NCI-H510A (cell line): ENCODE measurements around the gene KIAA1671.
"Not testable (repeated sequence)": the region's sequence is repeated elsewhere in the genome, so short reads cannot be mapped to it uniquely, and the experiment has no call there.

Source experiments
- DNase-seq: peaks from one replicate; lab custom pipeline; 2025; lab: John Stamatoyannopoulos, UW

KIAA1671 gene

DNA sequence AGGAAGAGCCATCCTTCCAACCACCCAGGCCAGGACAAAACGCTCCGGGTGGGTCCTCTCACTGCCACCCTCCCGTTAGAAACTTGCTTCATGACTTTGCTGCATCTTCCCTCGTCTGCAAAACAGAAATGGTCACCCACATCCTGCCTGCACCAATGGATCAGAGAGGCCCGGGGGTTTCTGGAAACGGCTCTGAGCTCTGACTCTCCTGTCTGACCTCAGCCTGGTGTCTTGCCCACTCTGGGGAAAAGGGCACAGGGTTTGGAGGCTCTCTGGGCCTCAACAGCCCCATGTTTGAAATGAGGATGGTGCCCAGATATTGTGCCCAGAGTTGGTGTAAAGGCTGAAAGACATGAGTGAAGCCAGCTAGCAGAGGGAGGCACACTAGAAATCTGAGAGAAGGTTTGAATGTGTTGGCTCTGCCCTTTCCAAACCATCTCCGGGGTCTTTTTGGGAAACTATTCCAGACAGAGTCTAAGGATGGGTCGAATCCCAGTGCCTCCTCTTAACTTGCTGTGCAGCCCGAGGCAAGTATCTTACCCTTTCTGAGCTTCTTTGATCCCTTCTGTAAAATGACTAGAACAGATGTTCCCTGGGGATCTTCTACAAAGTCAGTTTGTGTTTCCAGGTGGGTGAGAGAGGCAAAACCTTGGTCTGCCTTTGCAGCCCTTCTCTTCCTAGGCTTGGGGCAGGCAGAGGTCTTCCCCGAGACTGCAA is 249.2 kb downstream of the KIAA1671 start:
- no peak for DNase-seq

DNA sequence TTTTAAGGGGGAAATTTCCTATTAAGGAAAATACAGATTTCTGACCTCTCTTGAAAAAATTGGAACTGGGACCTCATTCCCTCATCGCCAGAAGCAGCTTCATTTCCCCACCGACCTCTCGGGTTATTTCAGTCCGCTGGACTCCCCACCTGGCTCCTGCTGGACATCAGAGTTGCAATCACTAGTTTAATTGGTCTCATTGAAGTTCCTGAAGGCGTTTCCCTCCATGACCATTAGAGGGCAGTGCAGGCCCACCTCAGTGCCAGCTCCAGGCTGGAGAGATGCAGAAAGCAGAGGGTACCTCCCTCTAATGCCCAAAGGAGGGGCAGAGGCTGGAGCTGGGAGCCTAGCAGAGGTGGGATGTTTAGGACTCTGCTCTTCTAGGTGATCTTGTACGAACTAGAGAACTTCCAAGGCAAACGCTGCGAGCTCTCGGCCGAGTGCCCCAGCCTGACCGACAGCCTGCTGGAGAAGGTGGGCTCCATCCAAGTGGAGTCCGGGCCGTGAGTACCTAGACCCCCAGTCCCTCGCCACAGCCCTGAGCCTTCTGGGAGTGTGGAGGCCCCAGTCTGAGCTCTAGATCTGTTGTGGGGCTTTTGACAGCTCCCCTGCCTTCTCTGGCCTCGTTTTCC is 249.9 kb downstream of the KIAA1671 start:
- peak; percentile 22 for DNase-seq

- DNase-seq: no peak
Measured at GRCh38 chr22:25203082-25203481, 250.6 kb downstream of the KIAA1671 start.

DNA sequence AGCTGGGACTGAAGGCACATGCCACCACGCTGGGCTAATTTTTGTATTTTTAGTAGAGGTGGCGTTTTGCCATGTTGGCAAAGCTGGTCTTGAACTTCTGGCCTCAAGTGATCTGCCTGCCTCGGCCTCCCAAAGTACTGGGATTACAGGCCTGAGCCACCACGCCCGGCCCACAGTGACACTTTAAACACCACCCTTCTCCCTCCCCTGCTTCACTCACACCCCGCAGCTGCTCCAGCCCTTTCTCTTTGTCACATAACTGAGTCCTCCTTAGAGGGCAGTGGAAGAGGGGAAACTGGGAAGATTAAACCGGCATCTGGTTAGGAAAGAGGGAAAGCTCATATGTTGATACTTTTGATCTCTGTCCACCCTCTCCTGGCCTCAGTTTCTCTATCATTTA is 252.0 kb downstream of the KIAA1671 start:
- DNase-seq: not testable (repeated sequence)

DNA sequence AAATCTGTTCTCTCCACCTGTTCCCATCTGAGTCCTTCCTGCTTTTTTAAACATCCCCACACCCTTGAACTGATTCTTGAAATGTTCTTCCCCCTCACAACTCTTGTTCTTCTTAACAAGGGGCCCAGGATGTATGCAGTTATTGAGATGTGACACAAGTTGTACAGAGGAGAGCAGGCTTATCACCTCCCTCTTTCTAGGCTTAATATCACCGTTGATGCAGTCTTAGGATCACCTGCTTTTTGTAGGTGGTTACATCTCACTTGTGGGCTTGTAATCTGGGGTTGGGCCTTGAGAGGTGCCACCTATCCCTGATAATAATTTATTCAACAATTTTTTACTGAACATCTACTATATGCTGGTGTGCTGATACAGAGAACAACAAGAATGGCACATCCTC is 253.3 kb downstream of the KIAA1671 start:
- DNase-seq: no peak

- DNase-seq: no peak
Measured at GRCh38 chr22:25206998-25207397, 254.5 kb downstream of the KIAA1671 start.

DNA sequence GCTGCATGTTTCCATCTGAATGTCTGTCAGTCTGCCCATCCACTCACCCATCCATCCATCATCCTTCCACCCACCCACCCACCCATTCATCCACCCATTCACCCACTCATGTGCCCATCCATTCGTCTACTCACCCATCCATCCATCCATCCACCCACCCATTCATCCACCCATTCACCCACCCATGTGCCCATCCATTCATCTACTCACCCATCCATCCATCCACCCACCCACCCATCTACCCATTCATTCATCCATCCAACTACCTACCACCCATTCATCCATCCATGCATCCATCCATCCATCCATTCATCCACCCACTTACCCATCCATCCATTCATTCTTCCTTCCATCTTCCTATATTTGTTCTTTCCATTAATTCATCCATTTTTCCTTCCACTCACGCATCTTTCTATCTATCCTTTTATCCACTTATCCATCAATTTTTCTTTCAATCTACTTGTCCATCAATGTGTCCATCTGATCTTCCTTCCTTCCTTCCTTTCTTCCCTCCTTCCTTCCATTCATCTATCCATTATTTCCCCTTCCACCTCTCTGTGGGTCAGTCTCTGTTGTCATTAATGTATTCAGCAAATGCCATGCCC is 255.1 kb downstream of the KIAA1671 start:
- DNase-seq: no peak

- DNase-seq: no peak
Measured at GRCh38 chr22:25208328-25208727, 255.8 kb downstream of the KIAA1671 start.

DNA sequence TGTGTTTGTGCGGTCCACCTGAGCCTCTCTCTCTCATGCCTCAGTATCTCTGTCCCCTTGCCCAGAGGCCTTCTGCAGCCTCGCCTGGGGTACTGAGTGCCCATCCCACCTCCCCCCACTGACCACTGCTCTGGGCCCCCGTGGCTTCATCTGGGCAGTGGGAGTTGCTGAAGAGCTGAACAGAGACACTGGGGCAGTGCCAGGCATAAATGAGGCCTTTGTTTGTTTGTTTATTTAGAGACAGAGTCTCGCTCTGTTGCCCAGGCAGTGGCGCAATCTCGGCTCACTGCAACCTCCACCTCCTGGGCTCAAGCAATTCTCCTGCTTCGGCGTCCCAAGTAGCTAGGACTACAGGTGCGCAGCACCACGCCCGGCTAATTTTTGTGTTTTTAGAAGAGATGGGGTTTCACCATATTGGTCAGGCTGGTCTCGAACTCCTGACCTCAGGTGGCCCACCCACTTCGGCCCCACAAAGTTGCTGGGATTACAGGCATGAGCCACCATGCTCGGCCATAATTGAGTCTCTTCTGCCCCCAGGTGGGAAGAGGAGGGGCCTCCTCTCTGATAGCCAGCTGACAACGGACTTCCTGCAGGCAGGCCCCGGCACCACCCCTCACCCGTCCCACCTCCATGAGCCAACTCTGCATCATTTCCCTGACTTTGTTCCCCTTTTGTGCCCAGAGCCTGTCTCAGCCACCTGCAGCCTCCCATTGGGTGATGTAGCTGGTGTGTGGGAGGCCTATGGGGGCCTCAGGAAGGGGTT is 256.4 kb downstream of the KIAA1671 start:
- DNase-seq: no peak

- DNase-seq: no peak
Measured at GRCh38 chr22:25210793-25211192, 258.3 kb downstream of the KIAA1671 start.

GRCh38 chr22:25212337-25212736 is 259.8 kb downstream of the KIAA1671 start:
- no peak for DNase-seq

GRCh38 chr22:25213221-25213620 is 260.7 kb downstream of the KIAA1671 start:
- no peak for DNase-seq

DNA sequence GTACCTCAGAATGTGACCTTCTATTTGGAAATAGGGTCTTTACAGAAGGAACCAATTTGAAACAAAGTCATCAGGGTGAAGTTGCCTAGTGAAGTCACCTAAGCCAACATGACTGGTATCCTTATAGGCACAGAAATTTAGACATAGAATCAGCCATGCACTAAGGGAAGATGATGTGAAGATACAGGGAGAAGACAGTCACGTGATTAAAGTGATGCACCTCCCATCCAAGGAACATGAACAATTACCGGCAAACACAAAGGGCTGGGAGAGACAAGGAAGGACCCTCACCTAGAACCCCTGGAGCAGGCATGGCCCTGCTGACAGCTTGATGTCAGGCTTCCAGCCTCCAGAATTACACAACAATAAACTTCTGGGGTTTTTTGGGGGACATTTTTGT is 263.7 kb downstream of the KIAA1671 start:
- no peak for DNase-seq

- DNase-seq: no peak
Measured at GRCh38 chr22:25219211-25219689, 266.7 kb downstream of the KIAA1671 start, which contains the start of gene CRYBB2. TSS of gene CRYBB2 (plus strand) at chr22:25219639. CDS start at chr22:25221430, 1,791 bp downstream.

- DNase-seq: no peak
Measured at GRCh38 chr22:25219948-25220442, 267.5 kb downstream of the KIAA1671 start.

GRCh38 chr22:25221790-25222189 is 269.3 kb downstream of the KIAA1671 start:
- no peak for DNase-seq

GRCh38 chr22:25223269-25223850 is 270.8 kb downstream of the KIAA1671 start:
- DNase-seq: no peak

- DNase-seq: no peak
Measured at GRCh38 chr22:25228822-25229221, 276.3 kb downstream of the KIAA1671 start.

GRCh38 chr22:25230760-25231159 is 278.2 kb downstream of the KIAA1671 start:
- DNase-seq: not testable (repeated sequence)

GRCh38 chr22:25232301-25232700 is 279.8 kb downstream of the KIAA1671 start:
- DNase-seq: no peak

GRCh38 chr22:25233706-25234105 is 281.2 kb downstream of the KIAA1671 start:
- not testable (repeated sequence) for DNase-seq
